ENCODE measurements around the gene CTDSPL2. TPM values are rescaled to one million over a fixed set of nuclear protein-coding genes. Genes with fewer than 3 reads are reported as not detected.

The CTDSPL2 gene
- total RNA-seq: 86.9 TPM

DNA sequence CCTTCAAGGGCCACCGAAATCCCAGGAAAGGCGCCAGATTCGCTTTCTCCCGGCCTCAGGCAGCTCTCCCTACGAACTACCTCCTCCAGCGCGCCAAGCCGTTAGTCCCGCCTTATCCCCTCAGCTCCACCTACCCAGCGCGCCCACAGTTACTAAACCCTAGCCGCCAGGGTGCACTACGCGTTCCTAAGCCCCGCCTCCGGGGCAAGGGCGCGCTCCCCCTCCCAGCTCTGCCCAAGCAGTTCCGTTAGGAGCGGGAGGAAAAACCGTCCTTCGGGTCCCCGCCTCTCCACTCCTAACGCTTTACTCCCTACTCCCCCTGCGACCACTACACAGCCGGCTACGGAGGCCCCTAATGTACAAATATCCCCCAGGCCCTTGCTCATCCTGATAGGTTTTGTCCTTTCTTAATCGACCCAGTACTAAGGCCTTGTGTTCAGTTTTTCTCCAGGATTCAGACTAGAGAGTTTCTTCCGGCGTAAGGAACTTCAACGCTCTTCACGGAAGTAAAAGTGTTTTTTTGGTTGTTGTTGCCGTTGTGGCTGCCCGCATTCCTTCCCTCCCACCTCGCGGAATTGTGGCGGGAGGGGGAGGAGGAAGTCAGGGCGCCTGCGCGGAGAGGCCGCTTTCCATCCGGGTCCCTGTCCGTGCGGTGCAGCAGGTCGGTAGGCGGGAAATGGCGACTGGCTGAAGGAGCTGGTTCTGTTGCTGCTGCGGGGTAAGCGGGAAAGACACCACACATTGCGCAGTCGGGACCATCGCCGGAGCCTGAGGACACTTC lies at the start of gene CTDSPL2:
Gene CTDSPL2, plus strand, starts transcription at position 655 of the 781 bp plus-strand sequence. CDS start 31,386 bp downstream, outside the sequence.

DNA sequence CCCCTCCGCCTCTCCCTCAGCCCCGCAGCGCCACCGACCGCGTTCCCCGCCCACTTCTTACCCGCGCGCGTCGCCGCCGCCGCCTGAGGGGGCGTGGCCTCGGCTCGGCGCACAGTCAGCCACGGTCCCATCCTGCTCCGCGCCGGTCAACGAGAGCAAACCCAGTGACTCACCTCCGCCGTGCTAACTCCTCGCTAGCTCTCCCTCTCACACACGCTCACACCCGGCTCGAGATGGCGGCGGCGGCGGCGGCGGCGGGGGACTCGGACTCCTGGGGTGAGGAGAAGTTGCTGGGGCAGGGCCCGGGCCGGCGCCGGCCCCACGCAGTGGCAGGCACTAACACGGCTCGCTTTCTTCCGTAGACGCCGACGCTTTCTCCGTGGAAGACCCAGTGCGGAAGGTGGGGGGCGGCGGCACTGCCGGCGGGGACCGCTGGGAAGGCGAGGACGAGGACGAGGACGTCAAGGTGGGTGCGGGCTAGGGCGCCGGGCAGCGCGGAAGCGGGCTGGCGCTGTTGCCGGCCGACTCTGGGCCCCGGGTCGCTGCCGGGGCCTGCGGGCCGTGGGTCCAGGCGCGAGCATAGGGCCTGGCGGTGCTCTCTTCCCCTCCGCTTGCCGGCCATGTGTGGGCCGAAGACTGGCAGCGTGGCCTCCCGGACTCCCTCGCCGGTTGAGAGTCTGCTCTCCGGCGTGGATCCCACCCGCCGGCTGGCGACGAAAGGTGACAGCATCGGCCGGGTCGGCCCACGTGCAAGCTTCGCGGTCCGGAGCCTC lies 109.7 kb downstream of the CTDSPL2 start, which contains the start of gene EIF3J:
Gene EIF3J, plus strand, starts transcription at position 186 of the 773 bp plus-strand sequence. Its CDS starts 48 bp downstream, at position 234.

Other genes with a start within 250 kb of the CTDSPL2 start
- 0.82 TPM for gene FRMD5, start 232.4 kb upstream of the CTDSPL2 start, total RNA-seq
- gene GOLM2, start 138.9 kb upstream of the CTDSPL2 start, total RNA-seq: 79.2 TPM
- 31.8 TPM for gene EIF3J, start 109.5 kb downstream of the CTDSPL2 start, total RNA-seq
- 124 TPM for gene SPG11, start 236.0 kb downstream of the CTDSPL2 start, total RNA-seq